Measurements from ENCODE around the gene STRA6. TPM values are rescaled to one million over a fixed set of nuclear protein-coding genes. Genes with fewer than 3 reads are reported as not detected.

STRA6 gene
- total RNA-seq, 1 donor = not detected

GRCh38 chr15:74182131-74182530 lies 20.5 kb downstream of the STRA6 start:
- H3K4me1 ChIP-seq (ENCODE audit: insufficient read depth, low read length) = no peaks in the 10 kb centered on the region
- H3K4me3 ChIP-seq (ENCODE audit: low read length) = no peak overlapping the region
- H3K9me3 ChIP-seq (ENCODE audit: low read depth, low read length) = no peaks in the 10 kb centered on the region
- H3K27me3 ChIP-seq (ENCODE audit: insufficient read depth, low read length) = no peaks in the 10 kb centered on the region

GRCh38 chr15:74180881-74181602 lies 21.5 kb downstream of the STRA6 start:
- no peaks in the 10 kb centered on the region for H3K4me1 ChIP-seq (ENCODE audit: insufficient read depth, low read length)
- H3K9me3 ChIP-seq (ENCODE audit: low read depth, low read length) = no peaks in the 10 kb centered on the region
- H3K27me3 ChIP-seq (ENCODE audit: insufficient read depth, low read length) = no peaks in the 10 kb centered on the region
- no peak overlapping the region for H3K4me3 ChIP-seq (ENCODE audit: low read length)

GRCh38 chr15:74179983-74180880 lies 22.4 kb downstream of the STRA6 start:
- Histone ChIP-seq H3K27me3 (ENCODE audit: insufficient read depth, low read length) (no peaks in the 10 kb centered on the region), H3K4me3 (ENCODE audit: low read length) (no peak overlapping the region), H3K9me3 (ENCODE audit: low read depth, low read length) (no peaks in the 10 kb centered on the region), H3K4me1 (ENCODE audit: insufficient read depth, low read length) (no peaks in the 10 kb centered on the region)

- no peaks in the 10 kb centered on the region for H3K27me3 ChIP-seq (ENCODE audit: insufficient read depth, low read length)
- H3K4me3 ChIP-seq (ENCODE audit: low read length) = no peak overlapping the region
- no peaks in the 10 kb centered on the region for H3K9me3 ChIP-seq (ENCODE audit: low read depth, low read length)
- H3K4me1 ChIP-seq (ENCODE audit: insufficient read depth, low read length) = no peaks in the 10 kb centered on the region
These were observed 23.3 kb downstream of the STRA6 start for GRCh38 chr15:74179101-74179841.

GRCh38 chr15:74178326-74179100 lies 24.1 kb downstream of the STRA6 start:
- Histone ChIP-seq H3K4me1 (ENCODE audit: insufficient read depth, low read length) (no peaks in the 10 kb centered on the region), H3K9me3 (ENCODE audit: low read depth, low read length) (no peaks in the 10 kb centered on the region)

GRCh38 chr15:74176262-74177214 lies 26.0 kb downstream of the STRA6 start:
- H3K9me3 ChIP-seq (ENCODE audit: low read depth, low read length) = no peaks in the 10 kb centered on the region
- no peaks in the 10 kb centered on the region for H3K4me1 ChIP-seq (ENCODE audit: insufficient read depth, low read length)
- H3K4me3 ChIP-seq (ENCODE audit: low read length) = no peak overlapping the region
- no peaks in the 10 kb centered on the region for H3K27me3 ChIP-seq (ENCODE audit: insufficient read depth, low read length)

More at GRCh38 chr15:74178326-74179100, 24.1 kb downstream of the STRA6 start:
- H3K4me3 ChIP-seq (ENCODE audit: low read length) = no peak overlapping the region
- no peaks in the 10 kb centered on the region for H3K27me3 ChIP-seq (ENCODE audit: insufficient read depth, low read length)

GRCh38 chr15:74175271-74176191 lies 27.1 kb downstream of the STRA6 start:
- no peaks in the 10 kb centered on the region for H3K9me3 ChIP-seq (ENCODE audit: low read depth, low read length)
- H3K4me1 ChIP-seq (ENCODE audit: insufficient read depth, low read length) = no peaks in the 10 kb centered on the region
- H3K4me3 ChIP-seq (ENCODE audit: low read length) = no peak overlapping the region
- H3K27me3 ChIP-seq (ENCODE audit: insufficient read depth, low read length) = no peaks in the 10 kb centered on the region

GRCh38 chr15:74174958-74175253 lies 27.7 kb downstream of the STRA6 start:
- no peaks in the 10 kb centered on the region for H3K27me3 ChIP-seq (ENCODE audit: insufficient read depth, low read length)
- H3K4me3 ChIP-seq (ENCODE audit: low read length) = no peak overlapping the region
- H3K4me1 ChIP-seq (ENCODE audit: insufficient read depth, low read length) = no peaks in the 10 kb centered on the region
- no peaks in the 10 kb centered on the region for H3K9me3 ChIP-seq (ENCODE audit: low read depth, low read length)

GRCh38 chr15:74174219-74174957 lies 28.2 kb downstream of the STRA6 start:
- Histone ChIP-seq H3K4me1 (ENCODE audit: insufficient read depth, low read length) (no peaks in the 10 kb centered on the region), H3K4me3 (ENCODE audit: low read length) (no peak overlapping the region)

GRCh38 chr15:74173380-74174218 lies 29.0 kb downstream of the STRA6 start, which contains the start of gene ISLR:
Gene ISLR, plus strand, starts transcription at chr15:74173710. Its CDS starts 1,149 bp downstream, at chr15:74174859.
- H3K9me3 ChIP-seq (ENCODE audit: low read depth, low read length) = no peaks in the 10 kb centered on the region
- no peaks in the 10 kb centered on the region for H3K4me1 ChIP-seq (ENCODE audit: insufficient read depth, low read length)
- no peak within 1 kb of the TSS for H3K4me3 ChIP-seq (ENCODE audit: low read length)
- H3K27me3 ChIP-seq (ENCODE audit: insufficient read depth, low read length) = no peaks in the 10 kb centered on the region

More at GRCh38 chr15:74174219-74174957, 28.2 kb downstream of the STRA6 start:
- Histone ChIP-seq H3K27me3 (ENCODE audit: insufficient read depth, low read length) (no peaks in the 10 kb centered on the region), H3K9me3 (ENCODE audit: low read depth, low read length) (no peaks in the 10 kb centered on the region)

GRCh38 chr15:74172701-74173379 lies 29.7 kb downstream of the STRA6 start:
- no peaks in the 10 kb centered on the region for H3K27me3 ChIP-seq (ENCODE audit: insufficient read depth, low read length)
- H3K4me3 ChIP-seq (ENCODE audit: low read length) = no peak overlapping the region
- H3K4me1 ChIP-seq (ENCODE audit: insufficient read depth, low read length) = no peaks in the 10 kb centered on the region
- no peaks in the 10 kb centered on the region for H3K9me3 ChIP-seq (ENCODE audit: low read depth, low read length)
